Spleen (tissue), 11 donors: ENCODE results near the gene B2M. TPM values are rescaled to one million over a fixed set of nuclear protein-coding genes. Genes with fewer than 3 reads are reported as not detected.
A peak's percentile ranks its signal among the peaks of the same experiment; 100 is the strongest.

Experiments
- DNase-seq: peaks from one replicate; pipeline ENCODE4 v3.0.0-alpha.2; 2020
- H3K27ac ChIP-seq, 8 donors: fragments of 200-600 bp; sonication (generic) in 7 of 8; 1 replicate in 4 of 8; 2 replicates in 4 of 8; pipeline versions ENCODE4 v1.5.0 to v1.8.0; 2016 to 2021; ENCODE audit warnings: inconsistent platforms in 4 of 8, mild to moderate bottlenecking in 4 of 8, moderate library complexity in 1 of 8
- H3K27me3 ChIP-seq, 7 donors: fragments of 200-600 bp; sonication (generic) in 6 of 7; replicated peaks in 1 of 7; 1 replicate in 4 of 7; 2 replicates in 3 of 7; pipeline versions ENCODE4 v1.5.0 to v1.8.0; 2016 to 2021; ENCODE audit warnings: inconsistent platforms in 3 of 7, mild to moderate bottlenecking in 1 of 7
- H3K36me3 ChIP-seq, 6 donors: fragments of 200-600 bp; sonication (generic) in 5 of 6; 1 replicate in 4 of 6; 2 replicates in 2 of 6; pipeline versions ENCODE4 v1.5.0 to v1.8.0; 2016 to 2021; ENCODE audit warnings: inconsistent platforms in 2 of 6
- H3K4me1 ChIP-seq, 6 donors: fragments of 200-600 bp; sonication (generic) in 5 of 6; 1 replicate in 3 of 6; 2 replicates in 3 of 6; pipeline versions ENCODE4 v1.5.0 to v1.8.0; 2016 to 2021; ENCODE audit warnings: inconsistent platforms in 3 of 6
- H3K4me3 ChIP-seq, 8 donors: fragments of 200-600 bp; sonication (generic) in 7 of 8; 1 replicate in 4 of 8; 2 replicates in 4 of 8; pipeline versions ENCODE4 v1.5.0 to v1.8.0; 2016 to 2021; ENCODE audit warnings: inconsistent platforms in 4 of 8, mild to moderate bottlenecking in 4 of 8, moderate library complexity in 2 of 8
- H3K9me3 ChIP-seq, 8 donors: fragments of 200-600 bp; sonication (generic) in 7 of 8; 1 replicate in 4 of 8; 2 replicates in 4 of 8; pipeline versions ENCODE4 v1.5.0 to v1.8.0; 2016 to 2021; ENCODE audit warnings: inconsistent platforms in 4 of 8
- CTCF ChIP-seq, 11 experiments: fragments of 200-600 bp in 7 of 11; fragments of 450-650 bp in 4 of 11; sonication (generic) in 4 of 11; IDR thresholded peaks in 8 of 11; conservative IDR thresholded peaks in 3 of 11; 1 replicate in 7 of 11; 2 replicates in 4 of 11; pipeline versions ENCODE4 v1.4.0 to v1.8.0; 2016 to 2021; ENCODE audit warnings: antibody characterized with exemption in 11 of 11, inconsistent platforms in 4 of 11, mild to moderate bottlenecking in 1 of 11
- POLR2A ChIP-seq, 3 donors: fragments of 450-650 bp; IDR thresholded peaks; one replicate each; pipeline ENCODE4 v1.5.1; 2017; ENCODE audit warnings: antibody characterized with exemption in 3 of 3, mild to moderate bottlenecking in 1 of 3
- POLR2AphosphoS5 ChIP-seq, 3 donors: sonication (generic); formaldehyde crosslinking; IDR thresholded peaks; one replicate each; pipeline ENCODE4 v1.5.1; 2017; ENCODE audit warnings: antibody characterized with exemption in 3 of 3
- WGBS, 5 donors: extraction: QIAGEN DNeasy Blood & Tissue Kit in 3 of 5; methylation state at CpG; one replicate each; pipeline versions ENCODE4 v1.1.5 to v1.1.7; 2013 to 2018; 5-methylcytosine and 5-hydroxymethylcytosine counted together
- intact Hi-C: fragments of 100-400 bp; cut with DNase I; formaldehyde crosslinking; loops from one replicate; pipeline ENCODE4 v1.15.0; 2023; ENCODE audit warnings: low total_unique reads
- polyA plus RNA-seq, 3 donors: library from polyadenylated mRNA; stranded (reverse); fragments of 200-250 nt; gene quantifications; one replicate each; pipeline ENCODE4 v1.2.1, GENCODE V29; 2013
- total RNA-seq, 7 donors: library from RNA; depleted of rRNA in 3 of 7; stranded (reverse); fragments of >200 nt in 3 of 7; fragmentation: NEBNext Ultra II Directional in 4 of 7; extraction: Animal tissue kit (Norgen Biotek cat#: 25700) in 4 of 7; gene quantifications; one replicate each; pipeline versions ENCODE4 v1.1.0 to v1.2.1, GENCODE V29; 2016 to 2021
- donor health status: healthy with polysubstance abuse.
- donor health status: DM: no; HTN: no; CAD: no; lungs with moderate emphysema.
- donor health status: DM: no; HTN: no; CAD: no.
- donor health status: Bipolar disorder and iron deficiency.
- donor health status: healthy.
- donor health status: DM: no; HTN: no; CAD: no.
- donor health status: DM: yes; HTN: yes; CAD: no.

B2M gene
- total and polyA plus RNA-seq, 10 donors: 3,969 to 10,333 (median 6,045) TPM

GRCh38 chr15:44692659-44693058 lies 18.7 kb upstream of the B2M start:
- Histone ChIP-seq H3K4me1 (peaks cover 0 to 19% (median 2%) of the 10 kb centered on the region in 6 donors), H3K27me3 (no peaks in the 10 kb centered on the region), H3K4me3 (no peak overlapping the region), H3K9me3 (peaks cover 0 to 15% (median 3%) of the 10 kb centered on the region in 8 donors), H3K36me3 (no peaks in the 10 kb centered on the region), H3K27ac (no peak overlapping the region)
- whole genome bisulfite sequencing, 5 donors: 89 to 100% (median 95%) methylated on average over 1 of the region's 1 CpG
- DNase-seq: no peak
- no peak for TF ChIP-seq CTCF (IDR thresholded peaks at IDR 0.05 in 8 of 11, conservative IDR thresholded peaks at IDR 0.05 in 3 of 11)
- no peak for TF ChIP-seq POLR2AphosphoS5 (IDR thresholded peaks at IDR 0.05)
- no peak for TF ChIP-seq POLR2A (IDR thresholded peaks at IDR 0.05)
- intact Hi-C loops: no loop called here

GRCh38 chr15:44694416-44694815 lies 16.9 kb upstream of the B2M start:
- WGBS, 5 donors: 88 to 92% (median 91%) methylated on average over 4 of the region's 4 CpGs
- DNase-seq: no peak
- intact Hi-C loops: no loop called here
- no peak overlapping the region for H3K4me3 ChIP-seq
- H3K27me3 ChIP-seq: no peaks in the 10 kb centered on the region
- peak overlapping the region in 2 of 8 donors; percentile 0 to 13 for H3K27ac ChIP-seq
- H3K36me3 ChIP-seq: no peaks in the 10 kb centered on the region
- peaks cover 0 to 8% (median 2%) of the 10 kb centered on the region in 8 donors for H3K9me3 ChIP-seq
- TF ChIP-seq CTCF (IDR thresholded peaks at IDR 0.05 in 8 of 11, conservative IDR thresholded peaks at IDR 0.05 in 3 of 11): no peak
- peaks cover 0 to 19% (median 2%) of the 10 kb centered on the region in 6 donors for H3K4me1 ChIP-seq

- no peak overlapping the region for H3K4me3 ChIP-seq
Measured at GRCh38 chr15:44695294-44695693, 16.0 kb upstream of the B2M start.

GRCh38 chr15:44697014-44697413 lies 14.3 kb upstream of the B2M start:
- no peak overlapping the region for H3K4me3 ChIP-seq
- H3K36me3 ChIP-seq: no peaks in the 10 kb centered on the region
- TF ChIP-seq POLR2AphosphoS5 (IDR thresholded peaks at IDR 0.05): no peak
- TF ChIP-seq CTCF (IDR thresholded peaks at IDR 0.05 in 8 of 11, conservative IDR thresholded peaks at IDR 0.05 in 3 of 11): no peak
- no peak for TF ChIP-seq POLR2A (IDR thresholded peaks at IDR 0.05)
- H3K27ac ChIP-seq: peak overlapping the region in 1 of 8 donors; percentile 6
- no peaks in the 10 kb centered on the region for H3K27me3 ChIP-seq
- intact Hi-C loops: no loop called here
- H3K4me1 ChIP-seq: peaks cover 0 to 6% (median 0%) of the 10 kb centered on the region in 6 donors
- H3K9me3 ChIP-seq: peaks cover 0 to 27% (median 20%) of the 10 kb centered on the region in 8 donors
- no peak for DNase-seq

More at GRCh38 chr15:44695294-44695693, 16.0 kb upstream of the B2M start:
- no peak for TF ChIP-seq POLR2AphosphoS5 (IDR thresholded peaks at IDR 0.05)
- no peak for TF ChIP-seq POLR2A (IDR thresholded peaks at IDR 0.05)
- no peak for TF ChIP-seq CTCF (IDR thresholded peaks at IDR 0.05 in 8 of 11, conservative IDR thresholded peaks at IDR 0.05 in 3 of 11)
- peaks cover 0 to 17% (median 7%) of the 10 kb centered on the region in 8 donors for H3K9me3 ChIP-seq
- no peaks in the 10 kb centered on the region for H3K36me3 ChIP-seq
- no peak for DNase-seq
- intact Hi-C loops: no loop called here
- peaks cover 0 to 12% (median under 1%) of the 10 kb centered on the region in 6 donors for H3K4me1 ChIP-seq
- H3K27me3 ChIP-seq: no peaks in the 10 kb centered on the region
- peak overlapping the region in 5 of 8 donors; percentile 8 to 50 (median 22) for H3K27ac ChIP-seq
- WGBS, 5 donors: 79 to 88% (median 85%) methylated on average over 3 of the region's 3 CpGs
